ENCODE results near the gene VAPA.

The VAPA gene

DNA sequence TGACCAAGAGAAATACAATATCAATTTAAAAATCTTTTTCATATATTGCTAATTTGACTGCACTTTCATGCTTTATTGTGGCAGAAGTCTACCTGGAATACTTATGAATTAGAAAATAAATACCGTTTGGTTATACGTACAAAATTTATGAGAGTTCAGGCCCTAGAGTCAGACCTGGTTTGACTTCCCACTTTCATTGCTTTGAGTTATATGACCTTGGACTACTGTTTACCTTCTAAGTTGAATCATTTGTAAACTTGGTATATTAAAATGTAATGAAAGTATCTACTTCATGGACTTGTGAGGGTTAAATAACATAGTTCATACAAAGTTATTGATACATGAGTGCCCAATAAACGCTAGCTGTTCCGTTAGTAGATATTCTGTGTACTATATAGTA is 12.0 kb downstream of the VAPA start:
- TF ChIP-seq YY1 (IDR thresholded peaks at IDR 0.05; ENCODE audit: low read depth): no peak
- no peak for TF ChIP-seq CREB1 (IDR thresholded peaks at IDR 0.05; ENCODE audit: low read depth)
- TF ChIP-seq, protein P1, sequence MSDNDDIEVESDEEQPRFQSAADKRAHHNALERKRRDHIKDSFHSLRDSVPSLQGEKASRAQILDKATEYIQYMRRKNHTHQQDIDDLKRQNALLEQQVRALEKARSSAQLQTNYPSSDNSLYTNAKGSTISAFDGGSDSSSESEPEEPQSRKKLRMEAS (IDR thresholded peaks at IDR 0.05): no peak

DNA sequence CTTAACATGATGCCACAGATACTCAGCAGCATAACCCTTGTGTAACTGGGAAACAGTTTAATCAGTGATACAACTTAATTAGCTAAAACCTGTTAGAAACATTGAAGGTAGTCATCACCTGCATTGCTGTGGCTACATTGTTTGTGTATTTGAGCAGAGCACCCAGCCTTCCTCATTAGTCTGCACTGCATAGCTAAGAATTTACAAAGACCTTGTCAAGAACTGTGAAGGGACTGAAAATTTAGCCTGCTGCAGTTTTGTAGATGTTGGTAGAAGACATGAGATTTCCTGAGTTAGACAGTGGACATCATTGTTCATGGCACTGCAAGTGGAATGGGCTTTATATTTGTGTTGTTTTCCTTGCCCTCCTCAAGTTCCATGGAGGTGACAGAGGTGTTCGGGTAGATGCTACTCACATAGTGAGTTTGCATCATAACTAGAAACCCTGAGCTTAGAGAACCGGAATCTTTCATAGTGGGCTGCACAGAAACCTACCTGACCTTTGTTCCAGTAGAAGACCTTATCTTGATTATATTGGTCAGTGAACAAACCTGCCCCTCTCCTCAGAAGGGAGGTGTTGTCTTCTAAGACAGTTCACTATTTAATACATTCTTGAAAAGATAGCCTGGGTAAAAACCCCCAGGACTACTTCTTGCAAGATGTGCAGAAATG is 12.5 kb downstream of the VAPA start:
- TF ChIP-seq EGR1 (IDR thresholded peaks at IDR 0.05) (no peak), RAD21 (IDR thresholded peaks at IDR 0.05; ENCODE audit: low read depth) (no peak), NFIC (IDR thresholded peaks at IDR 0.05) (no peak), FOXM1 (IDR thresholded peaks at IDR 0.05; ENCODE audit: borderline replicate concordance, low read depth) (no peak), TCF12 (IDR thresholded peaks at IDR 0.05; ENCODE audit: low read depth) (no peak), ZBTB7A (IDR thresholded peaks at IDR 0.05; ENCODE audit: low read depth) (no peak), TAF1 (IDR thresholded peaks at IDR 0.05; ENCODE audit: low read depth) (no peak)
- TF ChIP-seq, protein P2, sequence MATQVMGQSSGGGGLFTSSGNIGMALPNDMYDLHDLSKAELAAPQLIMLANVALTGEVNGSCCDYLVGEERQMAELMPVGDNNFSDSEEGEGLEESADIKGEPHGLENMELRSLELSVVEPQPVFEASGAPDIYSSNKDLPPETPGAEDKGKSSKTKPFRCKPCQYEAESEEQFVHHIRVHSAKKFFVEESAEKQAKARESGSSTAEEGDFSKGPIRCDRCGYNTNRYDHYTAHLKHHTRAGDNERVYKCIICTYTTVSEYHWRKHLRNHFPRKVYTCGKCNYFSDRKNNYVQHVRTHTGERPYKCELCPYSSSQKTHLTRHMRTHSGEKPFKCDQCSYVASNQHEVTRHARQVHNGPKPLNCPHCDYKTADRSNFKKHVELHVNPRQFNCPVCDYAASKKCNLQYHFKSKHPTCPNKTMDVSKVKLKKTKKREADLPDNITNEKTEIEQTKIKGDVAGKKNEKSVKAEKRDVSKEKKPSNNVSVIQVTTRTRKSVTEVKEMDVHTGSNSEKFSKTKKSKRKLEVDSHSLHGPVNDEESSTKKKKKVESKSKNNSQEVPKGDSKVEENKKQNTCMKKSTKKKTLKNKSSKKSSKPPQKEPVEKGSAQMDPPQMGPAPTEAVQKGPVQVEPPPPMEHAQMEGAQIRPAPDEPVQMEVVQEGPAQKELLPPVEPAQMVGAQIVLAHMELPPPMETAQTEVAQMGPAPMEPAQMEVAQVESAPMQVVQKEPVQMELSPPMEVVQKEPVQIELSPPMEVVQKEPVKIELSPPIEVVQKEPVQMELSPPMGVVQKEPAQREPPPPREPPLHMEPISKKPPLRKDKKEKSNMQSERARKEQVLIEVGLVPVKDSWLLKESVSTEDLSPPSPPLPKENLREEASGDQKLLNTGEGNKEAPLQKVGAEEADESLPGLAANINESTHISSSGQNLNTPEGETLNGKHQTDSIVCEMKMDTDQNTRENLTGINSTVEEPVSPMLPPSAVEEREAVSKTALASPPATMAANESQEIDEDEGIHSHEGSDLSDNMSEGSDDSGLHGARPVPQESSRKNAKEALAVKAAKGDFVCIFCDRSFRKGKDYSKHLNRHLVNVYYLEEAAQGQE (IDR thresholded peaks at IDR 0.05; ENCODE audit: low read depth): no peak
- TF ChIP-seq, protein P1 (IDR thresholded peaks at IDR 0.05): no peak

DNA sequence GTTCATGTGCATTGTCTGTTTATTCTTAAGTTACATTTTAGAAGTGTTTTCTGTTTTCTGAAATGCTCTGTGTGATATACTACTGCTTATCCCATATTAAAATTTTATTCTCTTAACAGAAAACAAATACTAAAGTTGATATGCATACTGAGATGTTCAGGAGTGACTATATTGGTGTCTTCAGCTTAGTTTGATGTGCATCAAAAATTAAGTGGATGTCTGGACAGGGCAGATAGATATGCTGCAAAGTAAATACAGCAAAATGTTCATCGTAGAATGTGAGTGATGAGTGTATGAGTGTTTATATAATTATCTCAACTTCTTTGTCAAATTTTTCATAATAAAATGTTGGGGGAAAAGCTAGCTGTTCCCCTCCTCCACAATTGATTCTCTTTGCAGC is 13.2 kb downstream of the VAPA start:
- TF ChIP-seq CREB1 (IDR thresholded peaks at IDR 0.05; ENCODE audit: low read depth): no peak
- TF ChIP-seq RAD21 (IDR thresholded peaks at IDR 0.05; ENCODE audit: low read depth): no peak
- TF ChIP-seq, protein P3, sequence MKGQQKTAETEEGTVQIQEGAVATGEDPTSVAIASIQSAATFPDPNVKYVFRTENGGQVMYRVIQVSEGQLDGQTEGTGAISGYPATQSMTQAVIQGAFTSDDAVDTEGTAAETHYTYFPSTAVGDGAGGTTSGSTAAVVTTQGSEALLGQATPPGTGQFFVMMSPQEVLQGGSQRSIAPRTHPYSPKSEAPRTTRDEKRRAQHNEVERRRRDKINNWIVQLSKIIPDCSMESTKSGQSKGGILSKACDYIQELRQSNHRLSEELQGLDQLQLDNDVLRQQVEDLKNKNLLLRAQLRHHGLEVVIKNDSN (IDR thresholded peaks at IDR 0.05): no peak
- TF ChIP-seq CEBPB (IDR thresholded peaks at IDR 0.05): no peak
- TF ChIP-seq, protein P2 (IDR thresholded peaks at IDR 0.05; ENCODE audit: low read depth): no peak
- TF ChIP-seq TEAD4 (IDR thresholded peaks at IDR 0.05): no peak

DNA sequence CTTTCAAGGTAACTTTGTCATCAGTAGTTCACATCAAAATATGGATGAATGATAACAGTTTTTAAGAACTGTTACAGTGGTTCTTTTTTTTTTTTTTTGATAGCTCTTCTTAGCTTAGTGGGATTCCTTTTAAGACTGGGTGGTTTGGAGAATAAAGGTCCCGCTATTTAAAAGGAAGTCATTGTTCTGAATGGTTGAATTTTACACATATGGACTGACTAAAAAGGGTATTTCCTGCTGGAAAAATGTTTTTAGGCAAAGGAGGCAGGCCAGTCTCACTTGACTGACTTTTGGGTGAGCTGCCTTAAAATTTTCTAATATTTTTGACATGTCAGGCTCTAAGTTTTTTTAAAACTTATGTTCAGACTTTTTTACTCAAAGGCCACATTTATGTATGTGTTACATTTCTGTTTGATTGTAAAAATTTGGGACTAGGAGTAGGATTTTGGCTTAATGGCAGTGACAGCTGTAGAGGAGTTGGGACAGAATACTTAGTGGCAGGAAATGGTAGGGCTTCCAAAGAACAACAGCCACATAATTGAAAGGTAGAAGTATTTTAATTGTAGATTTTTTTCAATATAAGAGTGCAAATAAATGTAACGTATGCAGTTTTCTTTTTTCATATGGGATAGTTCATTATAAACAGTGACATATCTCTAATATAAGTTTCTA is 13.7 kb downstream of the VAPA start:
- TF ChIP-seq CREB1 (IDR thresholded peaks at IDR 0.05; ENCODE audit: low read depth) (no peak), CEBPB (IDR thresholded peaks at IDR 0.05) (no peak), ZBTB7A (IDR thresholded peaks at IDR 0.05; ENCODE audit: low read depth) (no peak), YY1 (IDR thresholded peaks at IDR 0.05; ENCODE audit: low read depth) (no peak), NFIC (IDR thresholded peaks at IDR 0.05) (no peak), TEAD4 (IDR thresholded peaks at IDR 0.05) (no peak), TAF1 (IDR thresholded peaks at IDR 0.05; ENCODE audit: low read depth) (no peak), EP300 (IDR thresholded peaks at IDR 0.05; ENCODE audit: borderline replicate concordance) (no peak), EGR1 (IDR thresholded peaks at IDR 0.05) (no peak), FOXM1 (IDR thresholded peaks at IDR 0.05; ENCODE audit: borderline replicate concordance, low read depth) (no peak), RAD21 (IDR thresholded peaks at IDR 0.05; ENCODE audit: low read depth) (no peak), TCF12 (IDR thresholded peaks at IDR 0.05; ENCODE audit: low read depth) (no peak)
- TF ChIP-seq, protein P1 (IDR thresholded peaks at IDR 0.05): no peak
- TF ChIP-seq, protein P3 (IDR thresholded peaks at IDR 0.05): no peak
- TF ChIP-seq, protein P2 (IDR thresholded peaks at IDR 0.05; ENCODE audit: low read depth): no peak

Measured in Ishikawa (cell line).